Sigmoid colon (tissue), 7 donors: ENCODE results near the gene NEMP1. TPM values are rescaled to one million over a fixed set of nuclear protein-coding genes. Genes with fewer than 3 reads are reported as not detected.
"Not testable (repeated sequence)": the region's sequence is repeated elsewhere in the genome, so short reads cannot be mapped to it uniquely, and the experiment has no call there.

Experiments
- DNase-seq: peaks from one replicate; pipeline ENCODE4 v3.0.0-alpha.2; 2019
- H3K27ac ChIP-seq, 4 donors: fragments of 200-600 bp; sonication (generic); one replicate each; pipeline ENCODE4 v1.5.1; 2016 to 2019; ENCODE audit warnings: mild to moderate bottlenecking in 1 of 4
- H3K27me3 ChIP-seq, 3 donors: fragments of 200-600 bp; sonication (generic); one replicate each; pipeline ENCODE4 v1.5.1; 2019; ENCODE audit warnings: mild to moderate bottlenecking in 1 of 3
- H3K36me3 ChIP-seq, 4 donors: fragments of 200-600 bp; sonication (generic); one replicate each; pipeline ENCODE4 v1.5.1; 2016 to 2019
- H3K4me1 ChIP-seq, 4 donors: fragments of 200-600 bp; sonication (generic); one replicate each; pipeline ENCODE4 v1.5.1; 2017 to 2019
- H3K4me3 ChIP-seq, 4 donors: fragments of 200-600 bp; sonication (generic); one replicate each; pipeline ENCODE4 v1.5.1; 2017 to 2019; ENCODE audit warnings: mild to moderate bottlenecking in 2 of 4, moderate library complexity in 1 of 4
- H3K9me3 ChIP-seq, 4 donors: fragments of 200-600 bp in 3 of 4; sonication (generic) in 3 of 4; one replicate each; pipeline versions ENCODE4 v1.5.1 to v1.6.1; 2013 to 2019
- EP300 ChIP-seq, 4 donors: sonication (generic); formaldehyde crosslinking; IDR thresholded peaks; one replicate each; pipeline ENCODE4 v1.6.1; 2017; ENCODE audit warnings: antibody characterized with exemption in 4 of 4
- POLR2A ChIP-seq, 2 donors: fragments of 450-650 bp; IDR thresholded peaks; one replicate each; pipeline ENCODE4 v1.6.1; 2016; ENCODE audit warnings: antibody characterized with exemption in 2 of 2, mild to moderate bottlenecking in 2 of 2, moderate library complexity in 2 of 2
- POLR2AphosphoS5 ChIP-seq, 4 donors: sonication (generic); formaldehyde crosslinking; IDR thresholded peaks; one replicate each; pipeline ENCODE4 v1.6.1; 2017; ENCODE audit warnings: antibody characterized with exemption in 4 of 4
- WGBS, 2 donors: extraction: QIAGEN DNeasy Blood & Tissue Kit; methylation state at CpG; one replicate each; pipeline ENCODE4 v1.1.7; 2013; 5-methylcytosine and 5-hydroxymethylcytosine counted together
- intact Hi-C: fragments of 100-400 bp; cut with DNase I; formaldehyde crosslinking; loops from one replicate; pipeline ENCODE4 v1.15.1; 2023
- polyA plus RNA-seq, 3 donors: library from polyadenylated mRNA; stranded (reverse); fragments of 200-250 nt; gene quantifications; one replicate each; pipeline ENCODE4 v1.2.3, GENCODE V29; 2013
- total RNA-seq, 4 donors: library from RNA; depleted of rRNA; stranded (reverse); fragments of >200 nt; gene quantifications; one replicate each; pipeline ENCODE4 v1.1.0, GENCODE V29; 2016
- TF ChIP-seq, protein P1 (sequence below), 4 experiments: fragments of 450-650 bp in 3 of 4; fragments of 200-600 bp in 1 of 4; IDR thresholded peaks; one replicate each; pipeline ENCODE4 v1.5.1; 2016 to 2019; ENCODE audit warnings: antibody characterized with exemption in 4 of 4, mild to moderate bottlenecking in 3 of 4, moderate library complexity in 2 of 4
- donor health status: healthy with polysubstance abuse.
- donor health status: Bipolar disorder and iron deficiency.
- donor health status: healthy.

Gene NEMP1
- total and polyA plus RNA-seq, 7 donors = 0.60 to 13.6 (median 11.5) TPM

DNA sequence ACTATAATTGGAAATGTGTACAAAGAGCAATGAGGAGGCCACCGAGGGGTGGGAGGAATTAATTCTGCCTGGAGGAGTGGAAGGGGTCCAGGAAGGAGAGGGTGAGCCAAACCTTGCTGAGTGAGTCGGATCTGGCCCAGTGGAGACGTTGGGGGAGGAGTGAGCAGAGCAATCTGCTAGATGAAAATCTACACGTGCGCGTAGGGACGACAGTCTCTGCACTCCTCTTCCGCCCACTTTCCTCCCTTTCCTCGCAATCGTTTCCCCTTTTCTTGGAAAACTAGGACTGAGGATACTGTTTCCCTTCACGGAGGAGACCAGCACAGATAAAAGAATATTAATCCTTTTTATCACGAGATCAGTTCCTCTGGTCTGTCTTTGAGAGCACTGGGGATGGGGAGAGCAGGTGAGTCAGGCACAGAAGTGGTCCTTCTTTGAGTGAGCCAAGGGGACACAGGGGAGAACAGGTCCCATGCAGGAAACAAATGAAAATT is 7.5 kb upstream of the NEMP1 start:
- H3K27ac ChIP-seq = peak overlapping the region; percentile 97 to 100 (median 99)
- intact Hi-C loops = loop anchor here (2.0 to 5.0 kb wide), 2 partner anchors 449 to 525 kb away; partner anchors contain the start of gene ARHGEF25
- peak; percentile 90 for DNase-seq
- H3K9me3 ChIP-seq = no peaks in the 10 kb centered on the region
- peak overlapping the region; percentile 69 to 96 (median 88) for H3K4me3 ChIP-seq
- H3K4me1 ChIP-seq = peaks cover 0 to 36% (median 25%) of the 10 kb centered on the region in 4 donors
- TF ChIP-seq POLR2A (IDR thresholded peaks at IDR 0.05) (no peak), POLR2AphosphoS5 (IDR thresholded peaks at IDR 0.05) (peak in 3 of 4 donors; percentile 28 to 62 (median 46)), EP300 (IDR thresholded peaks at IDR 0.05) (no peak)
- WGBS, 2 donors = 46 to 67% methylated on average over 12 of the region's 12 CpGs
- H3K36me3 ChIP-seq = peaks cover 0 to under 1% (median under 1%) of the 10 kb centered on the region in 4 donors
- H3K27me3 ChIP-seq = no peaks in the 10 kb centered on the region

DNA sequence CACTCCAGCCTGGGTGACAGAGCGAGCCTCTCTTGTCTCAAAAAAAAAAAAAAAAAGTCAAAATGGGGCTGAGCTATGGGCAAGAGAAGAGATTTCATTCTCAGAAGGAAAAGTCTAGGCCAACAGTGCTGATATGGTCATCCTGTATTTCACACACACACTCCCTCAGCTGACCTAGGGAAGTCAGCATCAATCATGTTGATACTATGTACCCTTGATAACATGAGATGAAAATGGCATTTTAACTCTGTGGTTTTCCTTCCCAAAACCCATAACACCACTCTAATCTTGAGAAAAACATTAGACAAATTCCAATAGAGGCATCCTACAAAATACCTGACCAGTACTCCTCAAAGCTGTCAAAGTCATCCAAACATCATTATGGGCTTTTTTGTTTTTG is 2.3 kb upstream of the NEMP1 start:
- Histone ChIP-seq H3K27ac (no peak overlapping the region), H3K4me3 (no peak overlapping the region), H3K9me3 (no peaks in the 10 kb centered on the region), H3K27me3 (no peaks in the 10 kb centered on the region), H3K4me1 (peaks cover 0 to 26% (median 23%) of the 10 kb centered on the region in 4 donors), H3K36me3 (peaks cover 0 to 7% (median 0%) of the 10 kb centered on the region in 4 donors)
- DNase-seq = no peak
- TF ChIP-seq, protein P1, sequence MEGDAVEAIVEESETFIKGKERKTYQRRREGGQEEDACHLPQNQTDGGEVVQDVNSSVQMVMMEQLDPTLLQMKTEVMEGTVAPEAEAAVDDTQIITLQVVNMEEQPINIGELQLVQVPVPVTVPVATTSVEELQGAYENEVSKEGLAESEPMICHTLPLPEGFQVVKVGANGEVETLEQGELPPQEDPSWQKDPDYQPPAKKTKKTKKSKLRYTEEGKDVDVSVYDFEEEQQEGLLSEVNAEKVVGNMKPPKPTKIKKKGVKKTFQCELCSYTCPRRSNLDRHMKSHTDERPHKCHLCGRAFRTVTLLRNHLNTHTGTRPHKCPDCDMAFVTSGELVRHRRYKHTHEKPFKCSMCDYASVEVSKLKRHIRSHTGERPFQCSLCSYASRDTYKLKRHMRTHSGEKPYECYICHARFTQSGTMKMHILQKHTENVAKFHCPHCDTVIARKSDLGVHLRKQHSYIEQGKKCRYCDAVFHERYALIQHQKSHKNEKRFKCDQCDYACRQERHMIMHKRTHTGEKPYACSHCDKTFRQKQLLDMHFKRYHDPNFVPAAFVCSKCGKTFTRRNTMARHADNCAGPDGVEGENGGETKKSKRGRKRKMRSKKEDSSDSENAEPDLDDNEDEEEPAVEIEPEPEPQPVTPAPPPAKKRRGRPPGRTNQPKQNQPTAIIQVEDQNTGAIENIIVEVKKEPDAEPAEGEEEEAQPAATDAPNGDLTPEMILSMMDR (IDR thresholded peaks at IDR 0.05) = no peak
- TF ChIP-seq POLR2A (IDR thresholded peaks at IDR 0.05) (no peak), POLR2AphosphoS5 (IDR thresholded peaks at IDR 0.05) (no peak), EP300 (IDR thresholded peaks at IDR 0.05) (no peak)
- 96 to 98% methylated on average over 1 of the region's 1 CpG for WGBS, 2 donors
- intact Hi-C loops = no loop called here

DNA sequence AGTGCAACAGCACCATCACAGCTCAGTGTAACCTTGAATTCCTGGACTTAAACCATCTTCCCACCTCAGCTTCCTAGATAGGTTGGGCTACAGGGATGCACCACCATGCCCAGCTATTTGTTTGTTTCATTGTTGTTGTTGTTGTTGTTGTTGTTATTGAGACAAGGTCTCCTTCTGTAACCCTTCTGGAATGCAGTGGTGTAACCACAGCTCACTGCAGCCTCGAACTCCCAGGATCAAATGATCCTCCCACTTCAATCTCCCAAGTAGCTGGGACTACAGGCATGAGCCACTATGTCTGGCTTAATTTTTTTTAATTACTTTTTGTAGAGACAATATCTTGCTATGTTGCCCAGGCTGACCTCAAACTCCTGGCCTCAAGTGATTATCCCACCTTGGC is 1.2 kb upstream of the NEMP1 start:
- no peaks in the 10 kb centered on the region for H3K9me3 ChIP-seq
- no peak for DNase-seq
- WGBS, 2 donors = 82 to 95% methylated on average over 1 of the region's 1 CpG
- H3K4me1 ChIP-seq = peaks cover 0 to 22% (median 19%) of the 10 kb centered on the region in 4 donors
- TF ChIP-seq POLR2A (IDR thresholded peaks at IDR 0.05) (no peak), EP300 (IDR thresholded peaks at IDR 0.05) (no peak), POLR2AphosphoS5 (IDR thresholded peaks at IDR 0.05) (no peak)
- TF ChIP-seq, protein P1 (IDR thresholded peaks at IDR 0.05) = no peak
- peaks cover 0 to 7% (median 0%) of the 10 kb centered on the region in 4 donors for H3K36me3 ChIP-seq
- H3K27me3 ChIP-seq = no peaks in the 10 kb centered on the region
- intact Hi-C loops = no loop called here
- peak overlapping the region; percentile 84 to 89 (median 88) for H3K27ac ChIP-seq
- no peak overlapping the region for H3K4me3 ChIP-seq

DNA sequence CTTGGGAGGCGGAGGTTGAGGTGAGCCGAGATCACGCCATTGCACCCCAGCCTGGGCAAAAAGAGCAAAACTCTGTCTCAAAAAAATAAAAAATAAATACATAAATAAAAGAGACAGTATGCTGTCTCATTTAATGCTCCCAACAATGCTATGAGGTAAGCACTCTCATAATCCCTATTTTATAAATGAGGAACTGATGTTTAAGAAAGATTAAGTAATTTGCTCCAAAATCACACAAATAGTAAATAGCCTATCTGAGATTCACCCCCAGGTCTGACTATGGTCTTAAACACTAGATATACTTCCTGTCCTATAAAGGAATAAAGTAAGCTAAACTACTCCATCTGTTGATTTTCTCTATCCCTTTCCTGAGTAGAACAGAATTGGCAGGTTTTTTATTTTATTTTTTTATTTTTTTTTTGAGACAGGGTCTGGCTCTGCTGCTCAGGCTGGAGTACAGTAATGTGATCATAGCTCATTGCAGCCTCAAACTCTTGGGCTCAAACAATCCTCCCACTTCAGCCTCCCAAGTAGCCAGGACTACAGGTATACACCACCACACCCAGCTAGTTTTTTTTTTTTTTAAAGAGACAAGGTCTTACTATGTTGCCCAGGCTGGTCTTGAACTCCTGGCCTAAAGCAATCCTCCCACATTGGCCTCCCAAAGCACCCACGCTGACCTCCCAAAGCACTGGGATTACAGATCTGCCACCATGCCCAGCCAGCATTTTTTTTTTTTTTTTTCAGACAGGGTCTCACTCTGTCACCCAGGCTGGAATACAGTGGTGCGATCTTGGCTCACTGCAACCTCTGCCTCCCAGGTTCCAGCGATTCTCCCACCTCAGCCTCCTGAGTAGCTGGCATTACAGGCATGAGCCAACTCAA is 4.8 kb downstream of the NEMP1 start:
- Histone ChIP-seq H3K4me3 (peak overlapping the region in 2 of 4 donors; percentile 33 to 34), H3K4me1 (peaks cover 0 to 43% (median 28%) of the 10 kb centered on the region in 4 donors), H3K27ac (peak overlapping the region; percentile 73 to 85 (median 78)), H3K36me3 (peaks cover 0 to 15% (median under 1%) of the 10 kb centered on the region in 4 donors)
- H3K9me3 ChIP-seq, DNase-seq, H3K27me3 ChIP-seq: not testable (repeated sequence)
- 94 to 98% methylated on average over 6 of the region's 6 CpGs for WGBS, 2 donors
- intact Hi-C loops = loop anchor here (5.0 kb wide), 2 partner anchors 53 to 163 kb away; partner anchors contain the start of gene LRP1

DNA sequence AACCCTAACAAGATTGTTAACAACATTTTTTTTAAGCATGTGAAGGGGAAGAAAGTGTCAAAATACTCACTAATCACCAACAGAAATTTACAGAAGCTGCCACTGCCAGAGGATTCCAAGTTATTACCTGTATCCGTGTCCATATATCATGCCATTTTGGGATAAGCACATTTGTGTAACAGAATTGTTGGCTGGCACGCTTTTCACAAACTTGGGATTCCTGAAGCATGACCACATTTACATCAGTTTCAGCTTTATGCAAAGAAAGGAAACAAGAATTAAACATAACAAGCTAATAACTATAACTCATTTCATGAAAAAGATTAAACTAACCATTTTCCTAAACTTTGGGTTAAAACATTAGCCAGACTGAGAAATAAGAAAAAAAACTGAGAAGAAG is 5.9 kb downstream of the NEMP1 start:
- peak overlapping the region in 2 of 4 donors; percentile 33 to 34 for H3K4me3 ChIP-seq
- no peaks in the 10 kb centered on the region for H3K27me3 ChIP-seq
- H3K27ac ChIP-seq = peak overlapping the region; percentile 73 to 85 (median 78)
- peaks cover 0 to 26% (median 3%) of the 10 kb centered on the region in 4 donors for H3K36me3 ChIP-seq
- peaks cover 0 to 37% (median 22%) of the 10 kb centered on the region in 4 donors for H3K4me1 ChIP-seq
- TF ChIP-seq POLR2AphosphoS5 (IDR thresholded peaks at IDR 0.05) (peak in 1 of 4 donors; percentile 22), POLR2A (IDR thresholded peaks at IDR 0.05) (no peak), EP300 (IDR thresholded peaks at IDR 0.05) (no peak)
- H3K9me3 ChIP-seq = no peaks in the 10 kb centered on the region
- WGBS, 2 donors = 75 to 90% methylated on average over 2 of the region's 2 CpGs
- intact Hi-C loops = loop anchor here (5.0 kb wide), 2 partner anchors 55 to 165 kb away; partner anchors contain the start of gene LRP1
- DNase-seq = no peak

DNA sequence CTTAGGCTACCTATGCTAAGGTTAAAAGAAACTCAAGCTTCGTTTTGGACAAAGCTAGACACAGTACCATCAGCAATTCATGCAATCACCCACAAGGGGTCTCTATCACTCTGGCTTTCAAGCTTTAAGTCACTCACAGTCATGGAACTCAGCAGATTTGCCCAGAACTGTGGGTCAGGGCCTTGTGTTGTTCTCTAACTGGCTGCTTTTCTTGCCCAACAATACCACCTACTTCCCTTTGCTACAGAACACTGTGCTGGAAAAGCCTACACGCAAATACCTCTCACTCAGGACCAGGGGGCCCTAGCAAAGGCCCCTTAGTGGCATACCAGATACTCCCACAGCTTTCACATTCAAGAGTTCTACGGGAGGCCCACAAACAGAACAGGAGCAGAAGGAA is 9.1 kb downstream of the NEMP1 start:
- H3K27me3 ChIP-seq = no peaks in the 10 kb centered on the region
- peak overlapping the region; percentile 71 to 85 (median 81) for H3K27ac ChIP-seq
- TF ChIP-seq POLR2A (IDR thresholded peaks at IDR 0.05) (no peak), POLR2AphosphoS5 (IDR thresholded peaks at IDR 0.05) (peak in 3 of 4 donors; percentile 27 to 50 (median 41)), EP300 (IDR thresholded peaks at IDR 0.05) (no peak)
- TF ChIP-seq, protein P1 (IDR thresholded peaks at IDR 0.05) = peak; percentile 86 to 96 (median 91)
- H3K4me1 ChIP-seq = peaks cover 0 to 32% (median 17%) of the 10 kb centered on the region in 4 donors
- intact Hi-C loops = loop anchor here (1.0 to 2.0 kb wide), 2 partner anchors 43 to 113 kb away; no protein-coding TSS in a partner anchor
- no peaks in the 10 kb centered on the region for H3K9me3 ChIP-seq
- WGBS, 2 donors = 24 to 44% methylated on average over 3 of the region's 3 CpGs
- peaks cover 0 to 29% (median 3%) of the 10 kb centered on the region in 4 donors for H3K36me3 ChIP-seq
- DNase-seq = peak; percentile 87
- H3K4me3 ChIP-seq = no peak overlapping the region
